HEK293T (cell line): ENCODE results near the gene ZNF414.

ENCODE experiments used
- ARNT ChIP-seq: fragments of 450-650 bp; IDR thresholded peaks from 2 replicates; pipeline ENCODE4 v1.6.1; 2017; ENCODE audit warnings: mild to moderate bottlenecking
- BHLHE40 ChIP-seq: fragments of 450-650 bp; IDR thresholded peaks from 2 replicates; pipeline ENCODE4 v1.6.1; 2016; ENCODE audit warnings: mild to moderate bottlenecking, moderate library complexity, borderline replicate concordance
- FOXK2 ChIP-seq: fragments of 450-650 bp; IDR thresholded peaks from 2 replicates; pipeline ENCODE4 v1.6.1; 2016; ENCODE audit warnings: mild to moderate bottlenecking
- HDGF ChIP-seq: fragments of 450-650 bp; IDR thresholded peaks from 2 replicates; pipeline ENCODE4 v1.6.1; 2017; ENCODE audit warnings: antibody characterized with exemption, borderline replicate concordance
- PKNOX1 ChIP-seq: fragments of 450-650 bp; IDR thresholded peaks from 2 replicates; pipeline ENCODE4 v1.6.1; 2016
- SP1 ChIP-seq: fragments of 450-650 bp; IDR thresholded peaks from 2 replicates; pipeline ENCODE4 v1.6.1; 2017
- SUZ12 ChIP-seq: fragments of 450-650 bp; IDR thresholded peaks from 2 replicates; pipeline ENCODE4 v1.6.1; 2016; ENCODE audit warnings: mild to moderate bottlenecking
- ZNF384 ChIP-seq: fragments of 450-650 bp; IDR thresholded peaks from 2 replicates; pipeline ENCODE4 v1.6.1; 2016

- no peak for TF ChIP-seq ARNT
- TF ChIP-seq SUZ12: no peak
- TF ChIP-seq ZNF384: no peak
- TF ChIP-seq HDGF: no peak
- no peak for TF ChIP-seq PKNOX1
- no peak for TF ChIP-seq BHLHE40
- TF ChIP-seq FOXK2: no peak
- no peak for TF ChIP-seq SP1
Measured at GRCh38 chr19:8506402-8506957, 7.5 kb downstream of the ZNF414 start.
